HepG2 (cell line): ENCODE data around the gene SLC22A23. TPM values are rescaled to one million over a fixed set of nuclear protein-coding genes. Genes with fewer than 3 reads are reported as not detected.

Experiments
- CC2D1A ChIP-seq: sonication (generic); formaldehyde crosslinking; IDR thresholded peaks from 2 replicates; pipeline ENCODE4 v1.8.1; 2023; ENCODE audit warnings: mild to moderate bottlenecking, missing genetic modification reagents
- MBD4 ChIP-seq: IDR thresholded peaks from 2 replicates; pipeline ENCODE4 v1.6.1; 2012; ENCODE audit warnings: low read length, inconsistent platforms, borderline replicate concordance
- NONO ChIP-seq, 2 experiments: fragments of 450-650 bp in 1 of 2; sonication (generic) in 1 of 2; formaldehyde crosslinking in 1 of 2; IDR thresholded peaks in 1 of 2; conservative IDR thresholded peaks in 1 of 2; 2 replicates each; pipeline versions ENCODE4 v1.6.1 to v1.8.0; 2017 to 2022; ENCODE audit warnings: mild to moderate bottlenecking in 1 of 2, missing genetic modification reagents in 1 of 2, moderate library complexity in 1 of 2
- POLR2AphosphoS5 ChIP-seq: IDR thresholded peaks from 2 replicates; pipeline ENCODE4 v1.6.1; 2012; ENCODE audit warnings: low read depth, low read length
- PTBP1 ChIP-seq: fragments of 200-400 bp; formaldehyde crosslinking; IDR thresholded peaks from 2 replicates; pipeline ENCODE4 v1.6.1; 2018; ENCODE audit warnings: low read length, low read depth; ENCODE audit not compliant: poor library complexity, severe bottlenecking
- RFXANK ChIP-seq: IDR thresholded peaks from 2 replicates; pipeline ENCODE4 v1.6.1; 2016
- SIN3A ChIP-seq: IDR thresholded peaks from 2 replicates; pipeline ENCODE4 v1.6.1; 2011; ENCODE audit warnings: low read depth, mild to moderate bottlenecking, control low read depth, low read length, borderline replicate concordance
- SKIL ChIP-seq: sonication (generic); formaldehyde crosslinking; IDR thresholded peaks from 2 replicates; pipeline ENCODE4 v1.8.0; 2022; ENCODE audit warnings: missing genetic modification reagents, mild to moderate bottlenecking, moderate library complexity, borderline replicate concordance
- SRY ChIP-seq: sonication (generic); formaldehyde crosslinking; IDR thresholded peaks from 2 replicates; pipeline ENCODE4 v1.8.0; 2022; ENCODE audit warnings: mild to moderate bottlenecking, missing genetic modification reagents
- TCF12 ChIP-seq, 2 experiments: fragments of 450-650 bp in 1 of 2; sonication (generic) in 1 of 2; formaldehyde crosslinking in 1 of 2; IDR thresholded peaks; 2 replicates each; pipeline versions ENCODE4 v1.6.1 to v1.8.0; 2017 to 2022; ENCODE audit warnings: antibody characterized with exemption in 1 of 2, mild to moderate bottlenecking in 1 of 2, missing genetic modification reagents in 1 of 2, moderate library complexity in 1 of 2
- TFDP1 ChIP-seq: IDR thresholded peaks from 2 replicates; pipeline ENCODE4 v1.6.1; 2016; ENCODE audit warnings: missing compliant biosample characterization, missing genetic modification reagents, borderline replicate concordance
- ZNF235 ChIP-seq: sonication (generic); formaldehyde crosslinking; IDR thresholded peaks from 2 replicates; pipeline ENCODE4 v1.8.1; 2023; ENCODE audit warnings: mild to moderate bottlenecking, missing genetic modification reagents, borderline replicate concordance
- ZNF512B ChIP-seq: sonication (generic); formaldehyde crosslinking; IDR thresholded peaks from 2 replicates; pipeline ENCODE4 v1.5.1; 2020; ENCODE audit warnings: missing genetic modification reagents, mild to moderate bottlenecking, borderline replicate concordance
- ZNF670 ChIP-seq: sonication (generic); formaldehyde crosslinking; IDR thresholded peaks from 2 replicates; pipeline ENCODE4 v1.8.0; 2022; ENCODE audit warnings: mild to moderate bottlenecking, missing genetic modification reagents, borderline replicate concordance
- ZNF740 ChIP-seq: sonication (generic); formaldehyde crosslinking; IDR thresholded peaks from 2 replicates; pipeline ENCODE4 v1.4.0; 2020; ENCODE audit warnings: missing genetic modification reagents
- ZNF776 ChIP-seq: sonication (generic); formaldehyde crosslinking; IDR thresholded peaks from 2 replicates; pipeline ENCODE4 v1.4.0; 2020; ENCODE audit warnings: mild to moderate bottlenecking, missing genetic modification reagents
- polyA plus RNA-seq, 8 experiments: library from polyadenylated mRNA; depleted of rRNA in 3 of 8; stranded (reverse) in 7 of 8; unstranded in 1 of 8; fragments of >200 nt; fragmentation: Illumina TruSeq in 4 of 8; extraction: Trizol in 4 of 8; gene quantifications; 2 replicates each; pipeline versions ENCODE4 v1.2.1 to v1.2.3, GENCODE V29; 2011 to 2016; ENCODE audit warnings: low read depth in 4 of 8, missing spikeins in 1 of 8, mixed read lengths in 1 of 8; ENCODE audit not compliant: insufficient read depth in 1 of 8
- total RNA-seq, 5 experiments: library from RNA; depleted of rRNA; stranded (reverse); fragments of >200 nt; fragmentation: Illumina TruSeq; extraction: Trizol; gene quantifications; 2 replicates each; pipeline ENCODE4 v1.2.3, GENCODE V29; 2016; ENCODE audit warnings: low read depth in 1 of 5

The SLC22A23 gene
- total and polyA plus RNA-seq, 2 of the 13 experiments (the other 11 are each of a cell fraction or from before 2014, with no cell fraction given), result 11.8 to 17.5 TPM

GRCh38 chr6:3379482-3380060, 77.3 kb downstream of the SLC22A23 start (continued):
- TF ChIP-seq ZNF512B (CRISPR knock-in tag), result no peak
- no peak for TF ChIP-seq CC2D1A
- TF ChIP-seq SKIL, result no peak
- 0 out of 2 replicates have a peak, but pooled peaks have one; percentile 38 for TF ChIP-seq SRY (CRISPR knock-in tag)
- no peak for TF ChIP-seq NONO (IDR thresholded peaks at IDR 0.05)
- TF ChIP-seq NONO (CRISPR knock-in tag; conservative IDR thresholded peaks at IDR 0.05), result no peak
- no peak for TF ChIP-seq MBD4
- TF ChIP-seq POLR2AphosphoS5, result no peak
- peak; percentile 53; the same call in 1 of the 2 replicates for TF ChIP-seq TFDP1
- no peak for TF ChIP-seq ZNF670 (CRISPR knock-in tag)
- peak; percentile 74; the same call in 1 of the 2 replicates for TF ChIP-seq ZNF776 (CRISPR knock-in tag)
- no peak for TF ChIP-seq SIN3A
- no peak for TF ChIP-seq RFXANK
- TF ChIP-seq TCF12 (IDR thresholded peaks at IDR 0.05), result no peak
- TF ChIP-seq TCF12 (CRISPR knock-in tag; IDR thresholded peaks at IDR 0.05), result peak; percentile 72; the same call in 1 of the 2 replicates
- TF ChIP-seq ZNF235, result 0 out of 2 replicates have a peak, but pooled peaks have one; percentile 64
- no peak for TF ChIP-seq PTBP1
- no peak for TF ChIP-seq ZNF740
